ENCODE data around the gene AKT1. TPM values are rescaled to one million over a fixed set of nuclear protein-coding genes. Genes with fewer than 3 reads are reported as not detected.

The AKT1 gene
- total and polyA plus RNA-seq, 2 of the 13 experiments (the other 11 are each of a cell fraction or from before 2014, with no cell fraction given) = 96.2 to 116 TPM

- TF ChIP-seq ZNF639 (CRISPR knock-in tag; conservative IDR thresholded peaks at IDR 0.05) (no peak), GLI4 (CRISPR knock-in tag; IDR thresholded peaks at IDR 0.05; ENCODE audit: borderline replicate concordance) (no peak), JUND (CRISPR knock-in tag; IDR thresholded peaks at IDR 0.05) (no peak), SNAPC2 (CRISPR knock-in tag; IDR thresholded peaks at IDR 0.05) (no peak), FOXO4 (CRISPR knock-in tag; conservative IDR thresholded peaks at IDR 0.05) (0 out of 2 replicates have a peak, but pooled peaks have one; percentile 58), CENPT (CRISPR knock-in tag; IDR thresholded peaks at IDR 0.05; ENCODE audit: low read depth) (no peak), TERF1 (CRISPR knock-in tag; IDR thresholded peaks at IDR 0.05) (no peak), ELF4 (CRISPR knock-in tag; IDR thresholded peaks at IDR 0.05; ENCODE audit: borderline replicate concordance) (no peak), NFE2L2 (IDR thresholded peaks at IDR 0.05; ENCODE audit: low read length) (no peak), ZNF235 (CRISPR knock-in tag; IDR thresholded peaks at IDR 0.05; ENCODE audit: borderline replicate concordance) (no peak), POLR2A (IDR thresholded peaks at IDR 0.05; ENCODE audit: insufficient read depth in 1 of 2, low read depth in 2 of 2, low read length in 2 of 2) (no peak), ZBTB46 (CRISPR knock-in tag; IDR thresholded peaks at IDR 0.05; ENCODE audit: borderline replicate concordance) (no peak), RELA (CRISPR knock-in tag; IDR thresholded peaks at IDR 0.05) (no peak), ZNF672 (CRISPR knock-in tag; IDR thresholded peaks at IDR 0.05) (no peak), GZF1 (CRISPR knock-in tag; IDR thresholded peaks at IDR 0.05) (no peak), KAT7 (CRISPR knock-in tag; IDR thresholded peaks at IDR 0.05; ENCODE audit: borderline replicate concordance) (no peak), SIX1 (CRISPR knock-in tag; IDR thresholded peaks at IDR 0.05; ENCODE audit: borderline replicate concordance) (no peak), E2F5 (CRISPR knock-in tag; conservative IDR thresholded peaks at IDR 0.05) (0 out of 2 replicates have a peak, but pooled peaks have one; percentile 9), ZKSCAN5 (CRISPR knock-in tag; IDR thresholded peaks at IDR 0.05) (no peak), ZNF138 (CRISPR knock-in tag; IDR thresholded peaks at IDR 0.05; ENCODE audit: low read depth) (no peak), SMAD3 (CRISPR knock-in tag; IDR thresholded peaks at IDR 0.05) (no peak), HOMEZ (CRISPR knock-in tag; IDR thresholded peaks at IDR 0.05; ENCODE audit: low read depth) (no peak)
These were observed 68.7 kb downstream of the AKT1 start (continued) for GRCh38 chr14:104726600-104727451.
